ENCODE results near the gene TCIRG1.

The TCIRG1 gene

DNA sequence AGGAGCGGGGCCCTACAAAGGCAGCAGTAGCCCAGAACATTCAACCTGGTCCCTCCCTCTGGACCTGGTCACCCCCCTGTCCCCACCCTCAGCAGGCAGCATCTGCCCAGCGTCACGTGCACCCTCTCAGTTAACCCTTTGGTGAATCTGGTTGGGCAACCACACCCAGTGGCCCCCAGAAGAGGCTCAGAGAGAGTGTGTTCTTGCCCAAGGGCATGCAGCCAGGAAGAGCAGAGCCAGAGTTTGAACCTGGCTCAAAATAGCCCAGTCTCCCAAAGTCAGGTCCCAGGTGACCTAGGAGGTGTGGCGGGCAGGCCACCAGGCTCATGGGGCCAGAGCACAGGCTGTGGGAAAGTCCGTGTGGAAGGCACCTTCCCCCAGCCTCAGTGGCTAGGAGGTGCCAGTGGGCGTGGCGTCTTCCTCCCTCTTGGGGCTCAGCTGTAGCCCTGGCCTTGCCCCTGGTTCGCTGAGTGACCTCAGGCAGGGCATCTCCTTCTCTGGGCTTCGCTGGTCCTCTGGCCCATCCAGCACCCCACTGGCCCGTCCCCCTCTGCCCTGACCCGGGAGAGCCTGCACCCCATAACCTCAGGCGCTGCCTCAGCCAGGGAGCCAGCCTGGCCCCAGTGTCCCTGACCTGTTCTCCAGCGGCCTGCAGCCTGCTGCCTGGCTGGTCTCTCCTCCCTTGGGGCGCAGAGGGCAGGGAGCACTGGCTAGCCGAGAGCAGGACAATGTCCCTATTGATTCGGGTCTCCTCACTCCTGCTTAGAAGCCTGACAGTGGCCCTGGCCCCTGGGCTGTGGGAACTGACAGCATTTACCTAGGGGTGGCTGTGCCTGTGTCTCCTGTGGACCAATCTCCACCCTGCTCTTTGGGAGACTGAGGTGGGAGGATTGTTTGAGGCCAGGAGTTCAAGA, 21.7 kb upstream of the TCIRG1 start:
- Histone ChIP-seq H3K27me3 (no peaks in the 10 kb centered on the region), H3K4me1 (peaks cover 4 to 53% (median 41%) of the 10 kb centered on the region in 4 donors), H3K4me3 (no peak overlapping the region), H3K27ac (peak overlapping the region in 1 of 2 donors; percentile 29), H3K9me3 (no peaks in the 10 kb centered on the region), H3K36me3 (no peaks in the 10 kb centered on the region)
- intact Hi-C loops (cut with DNase I; ENCODE audit: low total_unique reads) = no loop called here
- TF ChIP-seq, protein P1, sequence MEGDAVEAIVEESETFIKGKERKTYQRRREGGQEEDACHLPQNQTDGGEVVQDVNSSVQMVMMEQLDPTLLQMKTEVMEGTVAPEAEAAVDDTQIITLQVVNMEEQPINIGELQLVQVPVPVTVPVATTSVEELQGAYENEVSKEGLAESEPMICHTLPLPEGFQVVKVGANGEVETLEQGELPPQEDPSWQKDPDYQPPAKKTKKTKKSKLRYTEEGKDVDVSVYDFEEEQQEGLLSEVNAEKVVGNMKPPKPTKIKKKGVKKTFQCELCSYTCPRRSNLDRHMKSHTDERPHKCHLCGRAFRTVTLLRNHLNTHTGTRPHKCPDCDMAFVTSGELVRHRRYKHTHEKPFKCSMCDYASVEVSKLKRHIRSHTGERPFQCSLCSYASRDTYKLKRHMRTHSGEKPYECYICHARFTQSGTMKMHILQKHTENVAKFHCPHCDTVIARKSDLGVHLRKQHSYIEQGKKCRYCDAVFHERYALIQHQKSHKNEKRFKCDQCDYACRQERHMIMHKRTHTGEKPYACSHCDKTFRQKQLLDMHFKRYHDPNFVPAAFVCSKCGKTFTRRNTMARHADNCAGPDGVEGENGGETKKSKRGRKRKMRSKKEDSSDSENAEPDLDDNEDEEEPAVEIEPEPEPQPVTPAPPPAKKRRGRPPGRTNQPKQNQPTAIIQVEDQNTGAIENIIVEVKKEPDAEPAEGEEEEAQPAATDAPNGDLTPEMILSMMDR (IDR thresholded peaks at IDR 0.05) = no peak
- DNase-seq = no peak

DNA sequence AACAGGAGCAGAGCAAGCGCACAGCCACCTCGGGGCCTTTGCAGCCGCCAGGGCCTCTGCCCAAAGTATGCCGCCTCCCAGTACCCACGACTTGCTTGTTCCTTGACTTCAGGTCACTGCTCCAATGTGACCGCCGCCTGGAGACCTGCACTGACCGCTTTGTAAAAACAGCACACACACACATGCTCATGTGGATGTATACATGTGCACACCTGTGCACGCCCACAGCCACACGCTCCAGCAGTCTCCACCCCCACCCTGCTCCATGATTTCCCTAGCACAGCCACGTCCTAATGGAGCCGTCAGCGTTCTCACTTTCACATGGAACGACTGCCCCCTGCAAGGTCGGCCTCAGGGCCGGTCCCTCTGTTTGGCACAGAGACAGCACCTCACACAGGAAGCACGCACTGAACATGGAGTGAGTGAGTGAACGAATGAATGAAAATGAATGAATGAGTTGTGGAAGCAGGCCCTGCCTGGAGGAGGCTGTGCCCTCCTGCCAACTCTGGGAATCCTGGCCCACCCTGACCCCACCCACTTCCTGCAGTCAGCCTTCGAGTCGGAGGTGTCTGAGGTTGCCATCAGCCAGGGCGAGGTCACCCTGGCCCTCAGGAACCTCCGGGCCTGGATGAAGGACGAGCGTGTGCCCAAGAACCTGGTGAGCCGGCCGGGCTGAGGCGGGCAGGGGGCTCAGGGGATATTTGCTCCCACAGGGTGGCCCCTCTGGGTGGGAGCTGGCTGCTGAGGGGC, 20.7 kb upstream of the TCIRG1 start:
- TF ChIP-seq, protein P1 (IDR thresholded peaks at IDR 0.05) = no peak
- Histone ChIP-seq H3K4me3 (no peak overlapping the region), H3K27me3 (no peaks in the 10 kb centered on the region), H3K36me3 (peaks cover 0 to 4% (median 0%) of the 10 kb centered on the region in 3 donors), H3K27ac (no peak overlapping the region), H3K4me1 (peaks cover 4 to 43% (median 31%) of the 10 kb centered on the region in 4 donors), H3K9me3 (no peaks in the 10 kb centered on the region)
- no peak for DNase-seq
- intact Hi-C loops (cut with DNase I; ENCODE audit: low total_unique reads) = no loop called here

GRCh38 chr11:68018730-68019190, 20.1 kb upstream of the TCIRG1 start:
- no peak overlapping the region for H3K27ac ChIP-seq
- H3K4me1 ChIP-seq = peaks cover 4 to 37% (median 25%) of the 10 kb centered on the region in 4 donors
- peaks cover 0 to 4% (median 0%) of the 10 kb centered on the region in 3 donors for H3K36me3 ChIP-seq
- intact Hi-C loops (cut with DNase I; ENCODE audit: low total_unique reads) = no loop called here
- no peak overlapping the region for H3K4me3 ChIP-seq
- H3K27me3 ChIP-seq = no peaks in the 10 kb centered on the region
- DNase-seq = no peak
- TF ChIP-seq, protein P1 (IDR thresholded peaks at IDR 0.05) = no peak
- no peaks in the 10 kb centered on the region for H3K9me3 ChIP-seq

DNA sequence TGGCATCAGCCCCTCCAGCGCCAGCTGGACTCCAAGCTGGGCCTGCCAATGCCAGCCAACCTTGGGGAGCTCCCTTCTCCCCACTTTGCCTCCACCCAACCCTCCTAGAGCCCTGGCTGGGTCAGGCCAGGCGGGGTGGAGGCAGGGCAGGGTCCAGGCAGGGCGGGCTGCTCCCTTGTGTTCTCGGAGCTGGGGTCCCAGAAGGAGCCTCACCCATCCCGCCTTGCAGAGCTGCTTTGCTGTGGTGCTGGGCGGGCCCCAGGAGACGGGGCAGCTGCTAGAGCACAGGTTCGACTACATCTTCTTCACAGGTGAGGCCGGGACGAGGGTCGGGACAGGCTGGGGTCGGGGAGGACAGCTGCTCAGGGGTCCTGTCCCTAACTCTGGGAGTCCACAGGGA, 19.3 kb upstream of the TCIRG1 start:
- Histone ChIP-seq H3K4me1 (peaks cover 4 to 30% (median 18%) of the 10 kb centered on the region in 4 donors), H3K27ac (no peak overlapping the region), H3K27me3 (no peaks in the 10 kb centered on the region), H3K4me3 (no peak overlapping the region), H3K36me3 (peaks cover 5 to 8% (median 7%) of the 10 kb centered on the region in 3 donors), H3K9me3 (no peaks in the 10 kb centered on the region)
- intact Hi-C loops (cut with DNase I; ENCODE audit: low total_unique reads) = no loop called here
- no peak for DNase-seq
- TF ChIP-seq, protein P1 (IDR thresholded peaks at IDR 0.05) = no peak

DNA sequence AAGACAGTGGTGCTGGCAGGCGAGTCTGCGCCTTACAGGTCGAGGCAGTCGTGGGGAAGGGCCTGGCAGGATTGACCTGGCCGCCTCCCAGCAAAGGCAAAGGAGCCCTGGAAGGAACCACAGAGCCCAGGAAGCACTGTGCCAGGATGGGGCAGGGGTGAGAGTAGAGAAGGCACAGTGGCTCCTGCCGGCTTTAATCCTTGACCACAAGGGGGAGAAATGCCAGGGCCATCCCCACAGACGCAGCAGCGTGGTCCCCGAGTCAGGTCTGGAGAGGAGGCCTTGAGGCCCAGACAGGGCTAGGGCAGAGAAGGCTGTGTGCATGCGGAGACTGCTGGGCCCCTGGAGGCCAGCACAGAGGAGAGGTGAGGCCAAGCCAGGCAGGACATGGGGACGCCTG, 18.2 kb upstream of the TCIRG1 start:
- Histone ChIP-seq H3K4me3 (no peak overlapping the region), H3K27ac (no peak overlapping the region), H3K9me3 (no peaks in the 10 kb centered on the region), H3K4me1 (peaks cover 0 to 20% (median 9%) of the 10 kb centered on the region in 4 donors), H3K36me3 (peaks cover 5 to 18% (median 17%) of the 10 kb centered on the region in 3 donors), H3K27me3 (no peaks in the 10 kb centered on the region)
- intact Hi-C loops (cut with DNase I; ENCODE audit: low total_unique reads) = no loop called here
- TF ChIP-seq, protein P1 (IDR thresholded peaks at IDR 0.05) = no peak
- DNase-seq = no peak

Measured in tibial artery (tissue), 4 donors.